ENCODE results near the gene SLC43A3.

SLC43A3 gene

DNA sequence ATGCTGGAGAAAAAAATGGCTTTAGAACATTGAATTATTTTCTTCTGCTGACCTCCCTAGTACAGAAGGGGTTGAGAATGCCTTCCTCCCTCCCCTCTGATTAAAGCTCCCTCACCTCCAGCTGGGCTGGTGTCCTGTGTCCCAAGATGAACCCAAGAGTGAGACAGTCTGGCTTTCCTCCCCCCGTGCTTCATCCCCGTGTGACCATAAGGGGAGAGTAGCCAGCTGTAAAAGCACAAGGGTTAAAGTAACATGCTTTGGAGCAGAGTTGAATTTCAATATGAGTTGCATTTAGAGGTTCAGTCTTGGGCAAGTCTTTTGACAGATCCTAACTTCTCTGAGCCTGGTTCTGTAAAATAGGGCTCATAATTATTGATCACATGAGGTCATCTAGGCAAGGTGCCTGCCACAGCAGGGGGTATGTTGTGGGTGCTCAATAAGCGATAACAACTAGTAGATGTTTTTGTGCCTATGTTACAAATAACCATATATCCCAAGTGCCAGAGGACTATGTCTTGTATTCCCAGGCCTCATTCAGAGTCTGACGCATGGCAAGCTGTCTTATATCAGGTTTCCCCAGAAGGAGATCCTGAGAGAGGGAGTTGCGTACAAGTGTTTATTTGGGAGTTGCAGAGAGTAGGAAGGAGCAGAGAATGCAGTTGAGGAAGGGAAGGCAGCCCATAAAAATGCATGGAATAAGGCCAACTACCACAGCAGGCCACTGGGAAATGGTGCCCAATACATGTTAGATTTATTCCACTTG, 40.6 kb downstream of the SLC43A3 start:
- Histone ChIP-seq H3K36me3 (replicated peaks; ENCODE audit: low read depth, low read length) (no peaks in the 10 kb centered on the region), H3K79me2 (ENCODE audit: low read length) (no peaks in the 10 kb centered on the region), H3K27ac (ENCODE audit: low read length) (peak overlapping the region; percentile 11), H3K4me1 (ENCODE audit: low read length) (peaks cover 31% of the 10 kb centered on the region), H3K9ac (ENCODE audit: low read length) (no peak overlapping the region; the same call in 1 of the 2 replicates), H3K4me3 (ENCODE audit: low read length) (no peak overlapping the region), H2AFZ (ENCODE audit: low read depth, low read length) (no peak overlapping the region), H4K20me1 (ENCODE audit: insufficient read depth, low read length) (no peaks in the 10 kb centered on the region), H3K9me3 (ENCODE audit: insufficient read depth, low read length) (no peaks in the 10 kb centered on the region), H3K27me3 (ENCODE audit: low read depth, low read length) (no peaks in the 10 kb centered on the region), H3K4me2 (ENCODE audit: low read length) (peak overlapping the region; percentile 29)
- TF ChIP-seq, protein P1, sequence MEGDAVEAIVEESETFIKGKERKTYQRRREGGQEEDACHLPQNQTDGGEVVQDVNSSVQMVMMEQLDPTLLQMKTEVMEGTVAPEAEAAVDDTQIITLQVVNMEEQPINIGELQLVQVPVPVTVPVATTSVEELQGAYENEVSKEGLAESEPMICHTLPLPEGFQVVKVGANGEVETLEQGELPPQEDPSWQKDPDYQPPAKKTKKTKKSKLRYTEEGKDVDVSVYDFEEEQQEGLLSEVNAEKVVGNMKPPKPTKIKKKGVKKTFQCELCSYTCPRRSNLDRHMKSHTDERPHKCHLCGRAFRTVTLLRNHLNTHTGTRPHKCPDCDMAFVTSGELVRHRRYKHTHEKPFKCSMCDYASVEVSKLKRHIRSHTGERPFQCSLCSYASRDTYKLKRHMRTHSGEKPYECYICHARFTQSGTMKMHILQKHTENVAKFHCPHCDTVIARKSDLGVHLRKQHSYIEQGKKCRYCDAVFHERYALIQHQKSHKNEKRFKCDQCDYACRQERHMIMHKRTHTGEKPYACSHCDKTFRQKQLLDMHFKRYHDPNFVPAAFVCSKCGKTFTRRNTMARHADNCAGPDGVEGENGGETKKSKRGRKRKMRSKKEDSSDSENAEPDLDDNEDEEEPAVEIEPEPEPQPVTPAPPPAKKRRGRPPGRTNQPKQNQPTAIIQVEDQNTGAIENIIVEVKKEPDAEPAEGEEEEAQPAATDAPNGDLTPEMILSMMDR (IDR thresholded peaks at IDR 0.05; ENCODE audit: low read depth, low read length), result no peak
- TF ChIP-seq EZH2phosphoT487 (IDR thresholded peaks at IDR 0.05; ENCODE audit: low read depth), result no peak

DNA sequence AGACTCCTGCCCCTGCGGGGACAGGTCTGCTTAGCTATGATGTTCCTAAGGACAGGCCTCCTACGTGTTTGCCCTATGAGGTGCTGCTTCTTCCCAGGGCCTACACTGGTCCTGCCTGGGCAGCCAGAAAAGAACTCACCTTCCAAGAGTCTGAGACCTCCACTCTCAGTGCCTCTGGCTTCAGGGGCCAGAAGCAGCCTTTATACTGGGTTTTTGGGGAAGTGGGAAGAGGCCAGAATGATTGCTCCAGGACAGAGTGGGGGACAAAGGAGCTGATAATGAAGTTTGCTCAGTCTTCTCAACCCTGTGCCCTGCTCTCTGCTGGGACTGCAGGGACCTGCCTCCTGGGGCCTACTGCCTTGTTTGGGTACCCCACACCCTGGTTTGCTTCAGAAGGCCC, 45.9 kb downstream of the SLC43A3 start, which contains the start of gene PRG3:
Gene PRG3 (minus strand): TSS at position 176 of the 400 bp plus-strand sequence. CDS start 442 bp downstream, outside the sequence.
- H4K20me1 ChIP-seq (ENCODE audit: insufficient read depth, low read length), result no peaks in the 10 kb centered on the region
- H3K4me1 ChIP-seq (ENCODE audit: low read length), result peaks cover 15% of the 10 kb centered on the region
- H3K9me3 ChIP-seq (ENCODE audit: insufficient read depth, low read length), result no peaks in the 10 kb centered on the region
- H2AFZ ChIP-seq (ENCODE audit: low read depth, low read length), result no peak within 1 kb of the TSS
- TF ChIP-seq, protein P1 (IDR thresholded peaks at IDR 0.05; ENCODE audit: low read depth, low read length), result no peak
- no peak for TF ChIP-seq EZH2phosphoT487 (IDR thresholded peaks at IDR 0.05; ENCODE audit: low read depth)
- H3K9ac ChIP-seq (ENCODE audit: low read length), result no peak within 1 kb of the TSS
- no peak within 1 kb of the TSS for H3K27ac ChIP-seq (ENCODE audit: low read length)
- H3K36me3 ChIP-seq (replicated peaks; ENCODE audit: low read depth, low read length), result no peaks in the 10 kb centered on the region
- no peak within 1 kb of the TSS for H3K4me2 ChIP-seq (ENCODE audit: low read length)
- no peak within 1 kb of the TSS for H3K4me3 ChIP-seq (ENCODE audit: low read length)
- H3K27me3 ChIP-seq (ENCODE audit: low read depth, low read length), result peaks cover 26% of the 10 kb centered on the region
- H3K79me2 ChIP-seq (ENCODE audit: low read length), result no peaks in the 10 kb centered on the region

DNA sequence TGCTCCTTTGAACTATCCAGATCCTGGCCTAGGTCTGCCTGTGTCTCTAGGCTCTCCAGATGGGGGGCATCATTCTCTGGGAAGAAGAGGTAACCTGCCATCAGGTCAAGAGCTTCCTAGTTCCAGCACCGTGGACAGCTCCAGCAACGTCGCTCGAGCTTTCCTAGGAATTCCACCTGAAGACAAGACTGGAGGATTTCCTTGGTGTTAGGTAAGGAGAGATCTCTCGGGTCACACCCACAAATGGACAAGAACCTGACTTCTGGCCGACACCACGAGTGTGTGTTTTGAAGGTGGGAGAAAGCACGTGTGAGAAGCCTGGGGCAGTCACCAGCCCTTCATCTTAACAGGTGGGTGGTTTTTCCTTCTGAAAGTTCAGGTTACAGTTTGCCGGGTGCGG, 47.2 kb downstream of the SLC43A3 start:
- Histone ChIP-seq H3K36me3 (replicated peaks; ENCODE audit: low read depth, low read length) (no peaks in the 10 kb centered on the region), H3K27me3 (ENCODE audit: low read depth, low read length) (peaks cover 26% of the 10 kb centered on the region)
- TF ChIP-seq, protein P1 (IDR thresholded peaks at IDR 0.05; ENCODE audit: low read depth, low read length), result no peak
- no peak for TF ChIP-seq EZH2phosphoT487 (IDR thresholded peaks at IDR 0.05; ENCODE audit: low read depth)

DNA sequence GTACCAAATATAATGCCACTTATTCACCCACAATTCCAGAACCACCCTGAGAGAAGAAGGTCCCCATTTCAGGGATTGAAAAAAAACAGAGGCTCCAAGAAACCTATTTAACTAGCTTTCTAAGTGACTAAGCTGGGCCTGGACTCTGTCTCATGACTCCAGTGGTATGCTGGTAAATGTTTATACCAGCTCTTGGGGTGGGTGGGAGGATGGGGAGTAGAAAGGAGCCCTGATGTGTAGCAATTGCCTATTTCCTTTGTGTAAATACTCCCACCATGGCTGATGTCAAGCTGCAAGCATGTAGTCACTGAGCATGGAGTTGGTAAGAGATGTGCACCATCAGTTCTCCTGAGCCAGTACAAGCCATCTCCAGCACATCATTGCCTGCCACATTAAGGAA, 48.7 kb downstream of the SLC43A3 start:
- no peak overlapping the region for H3K9ac ChIP-seq (ENCODE audit: low read length)
- no peak overlapping the region for H3K27ac ChIP-seq (ENCODE audit: low read length)
- TF ChIP-seq, protein P1 (IDR thresholded peaks at IDR 0.05; ENCODE audit: low read depth, low read length), result no peak
- TF ChIP-seq EZH2phosphoT487 (IDR thresholded peaks at IDR 0.05; ENCODE audit: low read depth), result no peak
- no peak overlapping the region for H2AFZ ChIP-seq (ENCODE audit: low read depth, low read length)
- H3K4me2 ChIP-seq (ENCODE audit: low read length), result no peak overlapping the region
- no peaks in the 10 kb centered on the region for H3K79me2 ChIP-seq (ENCODE audit: low read length)
- H3K36me3 ChIP-seq (replicated peaks; ENCODE audit: low read depth, low read length), result no peaks in the 10 kb centered on the region
- no peaks in the 10 kb centered on the region for H4K20me1 ChIP-seq (ENCODE audit: insufficient read depth, low read length)
- no peak overlapping the region for H3K4me3 ChIP-seq (ENCODE audit: low read length)
- peaks cover 26% of the 10 kb centered on the region for H3K27me3 ChIP-seq (ENCODE audit: low read depth, low read length)
- H3K9me3 ChIP-seq (ENCODE audit: insufficient read depth, low read length), result no peaks in the 10 kb centered on the region
- H3K4me1 ChIP-seq (ENCODE audit: low read length), result peaks cover 6% of the 10 kb centered on the region; the same call in 1 of the 2 replicates

More for the DNA sequence above, 47.2 kb downstream of the SLC43A3 start:
- Histone ChIP-seq H3K4me1 (ENCODE audit: low read length) (peaks cover 7% of the 10 kb centered on the region), H3K9ac (ENCODE audit: low read length) (no peak overlapping the region), H4K20me1 (ENCODE audit: insufficient read depth, low read length) (no peaks in the 10 kb centered on the region), H2AFZ (ENCODE audit: low read depth, low read length) (no peak overlapping the region), H3K4me2 (ENCODE audit: low read length) (no peak overlapping the region), H3K27ac (ENCODE audit: low read length) (no peak overlapping the region), H3K79me2 (ENCODE audit: low read length) (no peaks in the 10 kb centered on the region), H3K4me3 (ENCODE audit: low read length) (no peak overlapping the region), H3K9me3 (ENCODE audit: insufficient read depth, low read length) (no peaks in the 10 kb centered on the region)

Data from OCI-LY3 (cell line).